ENCODE results near the gene MMP2. TPM values are rescaled to one million over a fixed set of nuclear protein-coding genes. Genes with fewer than 3 reads are reported as not detected.
A peak's percentile ranks its signal among the peaks of the same experiment; 100 is the strongest.

The MMP2 gene
- total RNA-seq (100 to 1,000 TPM in 1 of 2 donors, 10 to 100 TPM in 1; 50.9 to 111 TPM), polyA plus RNA-seq (ENCODE audit: insufficient read depth, low read depth, low replicate concordance) (250 TPM)
- long read RNA-seq, donor 1, transcript MMP2-201 (13 exons, 3,741 nt), result major isoform, 121 of 240 reads
- long read RNA-seq, donor 1, partial matches to known transcripts, result 110 of 240 reads
- long read RNA-seq, donor 1, other reads (novel, unspliced or antisense), result 9 of 240 reads
- long read RNA-seq, donor 2, transcript MMP2-201 (13 exons, 3,741 nt), result major isoform, 69 of 160 reads
- long read RNA-seq, donor 2, partial matches to known transcripts, result 91 of 160 reads
- long read RNA-seq, donor 2, other reads (novel, unspliced or antisense), result 0 of 160 reads

GRCh38 chr16:55478827-55479429 is at the start of gene MMP2:
Gene MMP2 (plus strand): TSS chr16:55479198. CDS start chr16:55479480, 282 bp downstream.
- DNase-seq, result peak; percentile 79
- TF ChIP-seq CTCF (IDR thresholded peaks at IDR 0.05) (no peak), POLR2A (IDR thresholded peaks at IDR 0.05) (no peak)
- 1 to 6% methylated on average over 14 to 36 of the region's 46 CpGs for WGBS, 2 donors
- Histone ChIP-seq H3K27me3 (no peaks in the 10 kb centered on the region), H3K4me3 (peak within 1 kb of the TSS; percentile 66 to 71), H3K9me3 (no peaks in the 10 kb centered on the region), H3K4me1 (peaks cover 29% of the 10 kb centered on the region), H3K36me3 (ENCODE audit: low read depth, missing control alignments) (no peaks in the 10 kb centered on the region), H3K27ac (peak within 1 kb of the TSS; percentile 55 to 84)
- intact Hi-C loops (cut with DNase I; ENCODE audit: low total_unique reads), result no loop called here

GRCh38 chr16:55433030-55433429 is 46.0 kb upstream of the MMP2 start:
- intact Hi-C loops (cut with DNase I; ENCODE audit: low total_unique reads), result no loop called here
- 83% methylated on average over 5 of the region's 5 CpGs for WGBS, 2 donors
- TF ChIP-seq POLR2A (IDR thresholded peaks at IDR 0.05) (no peak), CTCF (IDR thresholded peaks at IDR 0.05) (no peak)
- no peaks in the 10 kb centered on the region for H3K9me3 ChIP-seq
- H3K27me3 ChIP-seq, result no peaks in the 10 kb centered on the region
- no peaks in the 10 kb centered on the region for H3K36me3 ChIP-seq (ENCODE audit: low read depth, missing control alignments)
- H3K27ac ChIP-seq, result no peak overlapping the region
- DNase-seq, result no peak
- H3K4me1 ChIP-seq, result peaks cover 1% of the 10 kb centered on the region
- H3K4me3 ChIP-seq, result no peak overlapping the region

- no peaks in the 10 kb centered on the region for H3K36me3 ChIP-seq (ENCODE audit: low read depth, missing control alignments)
- no peaks in the 10 kb centered on the region for H3K27me3 ChIP-seq
- H3K9me3 ChIP-seq, result no peaks in the 10 kb centered on the region
- no peaks in the 10 kb centered on the region for H3K4me1 ChIP-seq
- no peak overlapping the region for H3K27ac ChIP-seq
- intact Hi-C loops (cut with DNase I; ENCODE audit: low total_unique reads), result no loop called here
- no peak for DNase-seq
- no peak overlapping the region for H3K4me3 ChIP-seq
- WGBS, 2 donors, result 93 to 94% methylated on average over 5 of the region's 5 CpGs
- TF ChIP-seq POLR2A (IDR thresholded peaks at IDR 0.05), result no peak
- no peak for TF ChIP-seq CTCF (IDR thresholded peaks at IDR 0.05)
These were observed 45.5 kb upstream of the MMP2 start for GRCh38 chr16:55433535-55433934.

GRCh38 chr16:55434000-55434399 is 45.0 kb upstream of the MMP2 start:
- Histone ChIP-seq H3K9me3 (no peaks in the 10 kb centered on the region), H3K4me3 (no peak overlapping the region), H3K36me3 (ENCODE audit: low read depth, missing control alignments) (no peaks in the 10 kb centered on the region), H3K4me1 (no peaks in the 10 kb centered on the region), H3K27me3 (no peaks in the 10 kb centered on the region), H3K27ac (no peak overlapping the region)
- WGBS, 2 donors, result 75 to 79% methylated on average over 4 of the region's 4 CpGs
- DNase-seq, result no peak
- intact Hi-C loops (cut with DNase I; ENCODE audit: low total_unique reads), result no loop called here
- TF ChIP-seq CTCF (IDR thresholded peaks at IDR 0.05) (no peak), POLR2A (IDR thresholded peaks at IDR 0.05) (no peak)
